Measurements from ENCODE around the gene CCDC116.

CCDC116 gene

DNA sequence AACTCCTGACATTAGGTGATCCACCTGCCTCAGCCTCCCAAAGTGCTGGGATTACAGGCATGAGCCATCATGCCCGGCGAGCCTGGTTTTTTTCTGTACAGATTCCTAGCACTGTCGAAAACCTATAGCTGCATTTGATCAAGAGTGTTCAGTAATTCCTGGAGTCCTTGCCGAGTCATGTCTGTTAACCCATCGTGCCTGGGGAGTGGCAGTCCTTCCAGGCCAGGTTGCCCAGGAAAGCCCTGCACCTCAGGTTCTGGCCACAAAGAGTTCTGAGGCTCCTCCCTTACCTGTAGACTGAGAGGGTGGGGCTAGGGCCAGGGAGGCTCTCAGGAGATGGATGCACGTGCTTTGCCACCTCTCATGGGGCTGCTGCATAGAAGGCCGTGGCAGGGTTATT, 19.7 kb upstream of the CCDC116 start:
- TF ChIP-seq POLR2AphosphoS5 (IDR thresholded peaks at IDR 0.05; ENCODE audit: low read depth, low read length) = no peak
- TF ChIP-seq TAF1 (IDR thresholded peaks at IDR 0.05; ENCODE audit: borderline replicate concordance, insufficient read depth, low read length) = no peak
- TF ChIP-seq, protein P1, sequence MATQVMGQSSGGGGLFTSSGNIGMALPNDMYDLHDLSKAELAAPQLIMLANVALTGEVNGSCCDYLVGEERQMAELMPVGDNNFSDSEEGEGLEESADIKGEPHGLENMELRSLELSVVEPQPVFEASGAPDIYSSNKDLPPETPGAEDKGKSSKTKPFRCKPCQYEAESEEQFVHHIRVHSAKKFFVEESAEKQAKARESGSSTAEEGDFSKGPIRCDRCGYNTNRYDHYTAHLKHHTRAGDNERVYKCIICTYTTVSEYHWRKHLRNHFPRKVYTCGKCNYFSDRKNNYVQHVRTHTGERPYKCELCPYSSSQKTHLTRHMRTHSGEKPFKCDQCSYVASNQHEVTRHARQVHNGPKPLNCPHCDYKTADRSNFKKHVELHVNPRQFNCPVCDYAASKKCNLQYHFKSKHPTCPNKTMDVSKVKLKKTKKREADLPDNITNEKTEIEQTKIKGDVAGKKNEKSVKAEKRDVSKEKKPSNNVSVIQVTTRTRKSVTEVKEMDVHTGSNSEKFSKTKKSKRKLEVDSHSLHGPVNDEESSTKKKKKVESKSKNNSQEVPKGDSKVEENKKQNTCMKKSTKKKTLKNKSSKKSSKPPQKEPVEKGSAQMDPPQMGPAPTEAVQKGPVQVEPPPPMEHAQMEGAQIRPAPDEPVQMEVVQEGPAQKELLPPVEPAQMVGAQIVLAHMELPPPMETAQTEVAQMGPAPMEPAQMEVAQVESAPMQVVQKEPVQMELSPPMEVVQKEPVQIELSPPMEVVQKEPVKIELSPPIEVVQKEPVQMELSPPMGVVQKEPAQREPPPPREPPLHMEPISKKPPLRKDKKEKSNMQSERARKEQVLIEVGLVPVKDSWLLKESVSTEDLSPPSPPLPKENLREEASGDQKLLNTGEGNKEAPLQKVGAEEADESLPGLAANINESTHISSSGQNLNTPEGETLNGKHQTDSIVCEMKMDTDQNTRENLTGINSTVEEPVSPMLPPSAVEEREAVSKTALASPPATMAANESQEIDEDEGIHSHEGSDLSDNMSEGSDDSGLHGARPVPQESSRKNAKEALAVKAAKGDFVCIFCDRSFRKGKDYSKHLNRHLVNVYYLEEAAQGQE (IDR thresholded peaks at IDR 0.05; ENCODE audit: insufficient read depth in 1 of 2, low read depth in 2 of 2, low read length in 2 of 2) = no peak
- TF ChIP-seq FOXP2 (optimal IDR thresholded peaks at IDR 0.05; ENCODE audit: borderline replicate concordance, extremely low read depth, extremely low read length, insufficient read depth) = no peak
- no peak for TF ChIP-seq SIN3A (IDR thresholded peaks at IDR 0.05; ENCODE audit: borderline replicate concordance, insufficient read depth, low read length)

DNA sequence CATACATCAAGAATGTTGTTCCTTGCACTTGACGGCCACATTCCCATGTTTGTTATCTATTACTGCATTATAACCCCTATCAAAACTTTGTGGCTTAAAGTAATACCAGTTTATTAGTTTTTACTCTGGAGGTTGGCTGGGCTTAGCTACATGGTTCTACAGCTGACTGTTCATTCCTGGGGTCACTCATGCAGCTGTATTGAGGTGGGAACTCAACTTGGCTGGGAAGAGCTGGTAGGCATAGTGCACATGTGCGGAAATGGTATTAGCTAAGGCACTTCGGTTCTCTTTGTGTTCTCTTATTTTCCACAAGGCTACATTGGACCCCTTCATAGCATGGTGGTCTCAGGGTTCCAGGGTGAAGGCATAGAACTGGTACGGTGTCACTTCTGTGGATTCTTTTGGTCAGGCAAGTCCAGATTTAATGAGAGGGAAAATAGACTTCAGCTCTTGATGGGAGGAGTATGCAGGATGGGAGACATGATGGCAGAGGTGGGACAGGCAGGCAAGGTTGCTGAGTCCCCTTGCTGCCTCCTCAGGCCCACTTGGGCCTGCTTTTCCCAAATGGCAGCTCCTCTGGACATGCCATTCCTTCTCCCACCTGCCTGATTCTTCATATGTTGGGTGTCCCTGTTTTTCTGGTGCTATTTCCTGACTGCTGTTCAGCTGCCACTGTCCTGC, 18.9 kb upstream of the CCDC116 start:
- TF ChIP-seq TAF1 (IDR thresholded peaks at IDR 0.05; ENCODE audit: borderline replicate concordance, insufficient read depth, low read length) = no peak
- TF ChIP-seq, protein P1 (IDR thresholded peaks at IDR 0.05; ENCODE audit: insufficient read depth in 1 of 2, low read depth in 2 of 2, low read length in 2 of 2) = no peak
- TF ChIP-seq SIN3A (IDR thresholded peaks at IDR 0.05; ENCODE audit: borderline replicate concordance, insufficient read depth, low read length) = no peak
- no peak for TF ChIP-seq FOXP2 (optimal IDR thresholded peaks at IDR 0.05; ENCODE audit: borderline replicate concordance, extremely low read depth, extremely low read length, insufficient read depth)
- TF ChIP-seq POLR2AphosphoS5 (IDR thresholded peaks at IDR 0.05; ENCODE audit: low read depth, low read length) = no peak

DNA sequence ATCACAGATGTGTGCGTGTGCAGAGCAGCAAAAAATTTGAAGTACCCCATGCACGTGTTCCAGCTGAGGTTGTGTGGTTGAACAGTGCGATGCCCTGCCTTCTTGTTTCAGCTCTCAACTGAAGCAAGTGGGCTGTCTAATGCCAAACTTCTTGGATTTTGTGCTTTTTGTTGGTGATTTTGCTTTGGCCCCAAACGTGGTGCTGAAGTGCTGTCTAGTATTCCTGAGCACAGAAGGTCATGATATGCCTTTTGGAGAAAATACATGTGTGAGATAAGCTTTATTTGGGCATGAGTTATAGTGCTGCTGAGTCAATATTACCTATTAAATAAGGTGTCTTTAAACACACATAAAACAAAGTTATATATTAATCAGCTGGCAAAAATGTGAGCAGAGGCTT, 16.8 kb upstream of the CCDC116 start:
- TF ChIP-seq POLR2AphosphoS5 (IDR thresholded peaks at IDR 0.05; ENCODE audit: low read depth, low read length) (no peak), SIN3A (IDR thresholded peaks at IDR 0.05; ENCODE audit: borderline replicate concordance, insufficient read depth, low read length) (no peak), TAF1 (IDR thresholded peaks at IDR 0.05; ENCODE audit: borderline replicate concordance, insufficient read depth, low read length) (no peak), FOXP2 (optimal IDR thresholded peaks at IDR 0.05; ENCODE audit: borderline replicate concordance, extremely low read depth, extremely low read length, insufficient read depth) (no peak)
- TF ChIP-seq, protein P1 (IDR thresholded peaks at IDR 0.05; ENCODE audit: insufficient read depth in 1 of 2, low read depth in 2 of 2, low read length in 2 of 2) = no peak

DNA sequence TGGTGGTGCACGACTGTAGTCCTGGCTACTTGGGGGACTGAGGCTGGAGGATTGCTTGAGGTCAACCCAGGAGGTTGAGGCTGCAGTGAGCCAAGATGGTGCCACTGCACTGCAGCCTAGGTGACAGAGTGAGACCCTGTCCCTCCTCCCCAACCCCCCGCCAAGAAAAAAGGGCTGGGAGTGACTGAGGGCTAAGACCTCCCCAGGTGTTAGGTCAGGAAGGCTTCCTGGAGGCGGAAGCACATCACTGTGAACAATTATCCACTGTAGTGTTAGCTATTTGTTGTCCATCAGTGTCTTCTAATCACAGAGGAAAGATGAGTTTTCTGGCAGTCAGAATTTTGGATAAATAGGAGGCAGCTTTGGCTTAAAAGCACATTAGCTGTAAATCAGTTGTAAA, 11.5 kb upstream of the CCDC116 start:
- TF ChIP-seq TAF1 (IDR thresholded peaks at IDR 0.05; ENCODE audit: borderline replicate concordance, insufficient read depth, low read length) = no peak
- no peak for TF ChIP-seq POLR2AphosphoS5 (IDR thresholded peaks at IDR 0.05; ENCODE audit: low read depth, low read length)
- no peak for TF ChIP-seq SIN3A (IDR thresholded peaks at IDR 0.05; ENCODE audit: borderline replicate concordance, insufficient read depth, low read length)
- TF ChIP-seq, protein P1 (IDR thresholded peaks at IDR 0.05; ENCODE audit: insufficient read depth in 1 of 2, low read depth in 2 of 2, low read length in 2 of 2) = no peak
- TF ChIP-seq FOXP2 (optimal IDR thresholded peaks at IDR 0.05; ENCODE audit: borderline replicate concordance, extremely low read depth, extremely low read length, insufficient read depth) = no peak
